Natural killer cell (primary cell): ENCODE measurements around the gene NCL. TPM values are rescaled to one million over a fixed set of nuclear protein-coding genes. Genes with fewer than 3 reads are reported as not detected.
A peak's percentile ranks its signal among the peaks of the same experiment; 100 is the strongest.

Experiments used
- ATAC-seq, 3 donors: fragments of 150-1000 bp in 2 of 3; fragments of 200-7000 bp in 1 of 3; cut with Tn5 transposase; 1 replicate in 1 of 3; 2 replicates in 2 of 3; pipeline ENCODE4 v1.10.0; 2021; ENCODE audit warnings: mild to moderate bottlenecking in 2 of 3, moderate library complexity in 2 of 3
- DNase-seq, 2 donors: peaks; one replicate each; pipeline versions ENCODE4 v3.0.0 to v3.0.0-alpha.2; 2013 to 2021; ENCODE audit warnings: mixed read lengths in 1 of 2
- H3K27ac ChIP-seq: one replicate; pipeline ENCODE4 v1.5.1; 2013; ENCODE audit warnings: mild to moderate bottlenecking, low read length
- H3K27me3 ChIP-seq: one replicate; pipeline ENCODE4 v1.6.1; 2013; ENCODE audit warnings: low read length; ENCODE audit not compliant: control insufficient read depth, insufficient read depth
- H3K36me3 ChIP-seq: one replicate; pipeline ENCODE4 v1.6.1; 2013; ENCODE audit warnings: low read length; ENCODE audit not compliant: control insufficient read depth, insufficient read depth
- H3K4me1 ChIP-seq: one replicate; pipeline ENCODE4 v1.6.1; 2013; ENCODE audit warnings: low read length; ENCODE audit not compliant: control insufficient read depth, insufficient read depth
- H3K4me3 ChIP-seq: one replicate; pipeline ENCODE4 v1.5.1; 2013; ENCODE audit warnings: low read length
- H3K9me3 ChIP-seq: one replicate; pipeline ENCODE4 v1.6.1; 2013; ENCODE audit warnings: low read length; ENCODE audit not compliant: control insufficient read depth, insufficient read depth
- H3K27ac Mint-ChIP-seq, 2 donors: one replicate each; pipeline ENCODE4 v1.8.0; 2022; ENCODE audit warnings: mild to moderate bottlenecking in 2 of 2, mixed read lengths in 2 of 2, moderate library complexity in 1 of 2
- H3K27me3 Mint-ChIP-seq, 2 donors: one replicate each; pipeline ENCODE4 v1.8.0; 2022; ENCODE audit warnings: low read depth in 2 of 2, mixed read lengths in 2 of 2
- H3K36me3 Mint-ChIP-seq: one replicate; pipeline ENCODE4 v1.8.0; 2022; ENCODE audit warnings: mixed read lengths
- H3K4me1 Mint-ChIP-seq, 2 donors: one replicate each; pipeline ENCODE4 v1.8.0; 2022; ENCODE audit warnings: mixed read lengths in 2 of 2
- H3K4me3 Mint-ChIP-seq: one replicate; pipeline ENCODE4 v1.8.0; 2022; ENCODE audit warnings: mild to moderate bottlenecking, moderate library complexity, mixed read lengths
- H3K9me3 Mint-ChIP-seq, 2 donors: one replicate each; pipeline ENCODE4 v1.8.0; 2022; ENCODE audit warnings: mixed read lengths in 2 of 2
- CTCF ChIP-seq: fragments of 200-600 bp; IDR thresholded peaks from one replicate; pipeline ENCODE4 v1.8.0; 2022; ENCODE audit warnings: antibody characterized with exemption
- WGBS: methylation state at CpG from one replicate; pipeline ENCODE4 v1.1.7; 2013; ENCODE audit warnings: missing lambda C conversion rate; ENCODE audit not compliant: insufficient coverage; 5-methylcytosine and 5-hydroxymethylcytosine counted together
- intact Hi-C: fragments of 100-400 bp; cut with micrococcal nuclease; formaldehyde crosslinking; loops from one replicate; pipeline ENCODE4 v1.14.2; 2022
- total RNA-seq, 4 donors: library from RNA; stranded (reverse); fragments of 120-200 nt in 1 of 4; gene quantifications; one replicate each; pipeline versions ENCODE4 v1.2.3 to v1.2.4, GENCODE V29; 2013 to 2022

Gene NCL
- total RNA-seq, 3 donors from 2014 or later (not counting 1 experiment from before 2014, with no cell fraction given) = 485 to 540 (median 529) TPM

GRCh38 chr2:231483398-231484329 lies 19.4 kb upstream of the NCL start:
- no peaks in the 10 kb centered on the region for H3K36me3 Mint-ChIP-seq
- TF ChIP-seq CTCF = no peak
- Histone ChIP-seq H3K4me3 (peak overlapping the region; percentile 54), H3K27me3 (no peaks in the 10 kb centered on the region), H3K27ac (peak overlapping the region; percentile 82), H3K4me1 (peaks cover 21% of the 10 kb centered on the region), H3K36me3 (no peaks in the 10 kb centered on the region), H3K9me3 (no peaks in the 10 kb centered on the region)
- H3K9me3 Mint-ChIP-seq = no peaks in the 10 kb centered on the region
- ATAC-seq (peak; percentile 64 to 66 (median 64)), DNase-seq (peak in 1 of 2 donors; percentile 74)
- H3K27me3 Mint-ChIP-seq = peaks cover 0 to 3% of the 10 kb centered on the region in 2 donors
- intact Hi-C loops = loop anchor here (1.0 kb wide), 1 partner anchor 74 kb away; no protein-coding TSS in a partner anchor
- H3K4me1 Mint-ChIP-seq = peaks cover 0 to 15% of the 10 kb centered on the region in 2 donors
- WGBS = 40% methylated on average over 65 of the region's 65 CpGs
- H3K4me3 Mint-ChIP-seq = peak overlapping the region; percentile 73
- peak overlapping the region; percentile 77 to 85 for H3K27ac Mint-ChIP-seq

- intact Hi-C loops = loop anchor here (1.0 kb wide), 1 partner anchor 74 kb away; no protein-coding TSS in a partner anchor
- peak overlapping the region; percentile 77 to 85 for H3K27ac Mint-ChIP-seq
- H3K4me3 Mint-ChIP-seq = peak overlapping the region; percentile 73
- H3K4me1 ChIP-seq = peaks cover 21% of the 10 kb centered on the region
- TF ChIP-seq CTCF = peak; percentile 58
- no peaks in the 10 kb centered on the region for H3K9me3 Mint-ChIP-seq
- H3K27me3 ChIP-seq = no peaks in the 10 kb centered on the region
- DNase-seq (peak; percentile 53 to 83), ATAC-seq (peak; percentile 83)
- H3K36me3 ChIP-seq = no peaks in the 10 kb centered on the region
- 15% methylated on average over 36 of the region's 36 CpGs for WGBS
- peak overlapping the region; percentile 82 for H3K27ac ChIP-seq
- no peaks in the 10 kb centered on the region for H3K9me3 ChIP-seq
- H3K36me3 Mint-ChIP-seq = no peaks in the 10 kb centered on the region
- H3K4me1 Mint-ChIP-seq = peaks cover 0 to 15% of the 10 kb centered on the region in 2 donors
- H3K4me3 ChIP-seq = peak overlapping the region; percentile 54
- no peaks in the 10 kb centered on the region for H3K27me3 Mint-ChIP-seq
Measured at GRCh38 chr2:231482806-231483391, 18.6 kb upstream of the NCL start.

DNA sequence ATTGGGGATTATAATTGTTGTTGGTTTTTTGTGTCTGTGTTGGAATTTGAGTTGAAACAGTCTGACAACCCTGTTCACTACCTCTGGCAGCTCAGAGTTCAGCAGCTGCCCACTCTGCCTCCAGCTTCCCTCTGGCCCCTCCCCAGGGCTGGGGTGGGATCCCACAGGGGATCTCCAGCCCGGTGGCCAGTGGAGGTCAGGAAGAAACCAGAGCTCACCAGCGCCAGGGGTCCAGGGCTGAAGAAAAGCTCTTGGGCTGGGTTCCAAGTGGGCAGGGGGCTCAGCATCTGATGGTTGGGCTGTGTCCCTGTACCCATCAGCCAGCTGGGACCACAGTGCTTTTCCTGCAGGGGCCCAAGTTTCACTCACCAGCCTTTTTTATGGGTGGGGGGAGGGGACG lies 16.5 kb upstream of the NCL start:
- Mint-ChIP-seq H3K4me3 (no peak overlapping the region), H3K27ac (no peak overlapping the region), H3K36me3 (no peaks in the 10 kb centered on the region), H3K27me3 (no peaks in the 10 kb centered on the region), H3K4me1 (peaks cover 0 to 15% of the 10 kb centered on the region in 2 donors), H3K9me3 (no peaks in the 10 kb centered on the region)
- Histone ChIP-seq H3K36me3 (no peaks in the 10 kb centered on the region), H3K9me3 (no peaks in the 10 kb centered on the region), H3K4me3 (no peak overlapping the region), H3K27ac (no peak overlapping the region), H3K27me3 (no peaks in the 10 kb centered on the region), H3K4me1 (peaks cover 22% of the 10 kb centered on the region)
- ATAC-seq (no peak), DNase-seq (no peak)
- 88% methylated on average over 2 of the region's 3 CpGs for WGBS
- TF ChIP-seq CTCF = no peak
- intact Hi-C loops = no loop called here
